ENCODE data around the gene SELP. TPM values are rescaled to one million over a fixed set of nuclear protein-coding genes. Genes with fewer than 3 reads are reported as not detected.

Gene SELP
- total and polyA plus RNA-seq, 2 of the 8 experiments (the other 6 are each of a cell fraction or from before 2014, with no cell fraction given): not detected

DNA sequence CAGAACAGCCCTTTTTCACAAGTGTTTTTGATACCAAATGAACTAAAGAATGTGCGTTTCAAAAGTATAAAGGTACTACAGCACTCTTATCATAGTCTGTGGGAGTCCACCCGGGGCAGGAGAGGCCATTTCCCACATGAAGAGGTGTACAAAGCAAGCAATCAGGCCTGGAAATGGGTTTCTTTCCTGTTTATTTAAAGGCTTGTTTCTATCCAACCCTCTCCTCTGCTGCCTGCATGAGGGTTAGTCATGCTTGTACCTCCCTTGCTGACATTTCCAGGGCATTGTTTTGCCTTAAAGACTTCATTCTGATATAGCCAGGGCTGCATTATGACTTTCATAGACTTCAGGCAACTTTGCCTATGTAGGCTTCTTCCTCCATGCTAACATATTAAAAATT is 11.6 kb downstream of the SELP start:
- H3K4me2 ChIP-seq (ENCODE audit: insufficient read depth in 1 of 2, low read depth in 2 of 2, low read length in 2 of 2): no peak overlapping the region
- CTCF ChIA-PET (ENCODE audit: partially characterized antibody): no interaction called here
- no peak for TF ChIP-seq RAD21 (IDR thresholded peaks at IDR 0.05 in 1 of 2, conservative IDR thresholded peaks at IDR 0.05 in 1 of 2; ENCODE audit: low read depth in 2 of 2, low read length in 2 of 2)
- TF ChIP-seq CBX5 (IDR thresholded peaks at IDR 0.05; ENCODE audit: low read depth, low read length): no peak
- no peak for TF ChIP-seq KDM4A (IDR thresholded peaks at IDR 0.05; ENCODE audit: low read depth, low read length, severe bottlenecking)

More for the DNA sequence above, 11.6 kb downstream of the SELP start:
- Histone ChIP-seq H3K27me3 (replicated peaks in 1 of 4; ENCODE audit: control insufficient read depth in 3 of 4, extremely low read depth in 1 of 4, insufficient read depth in 3 of 4, low read length in 3 of 4) (no peaks in the 10 kb centered on the region), H4K91ac (replicated peaks; ENCODE audit: insufficient read length, low read length) (no peak overlapping the region), H3K4me3 (ENCODE audit: extremely low read depth in 1 of 4, insufficient read depth in 2 of 4, low read depth in 3 of 4, low read length in 4 of 4) (no peak overlapping the region), H3K18ac (ENCODE audit: extremely low read depth, low read length) (no peak overlapping the region), H3K23me2 (ENCODE audit: low read depth, low read length) (peaks cover 4% of the 10 kb centered on the region; the same call in 1 of the 2 replicates), H4K8ac (ENCODE audit: extremely low read depth, insufficient read depth, low read length) (no peak overlapping the region), H3K56ac (replicated peaks; ENCODE audit: insufficient read length, low read depth, low read length) (no peak overlapping the region), H2BK120ac (replicated peaks; ENCODE audit: low read depth, low read length) (no peak overlapping the region), H3K9ac (replicated peaks in 1 of 4; ENCODE audit: extremely low read depth in 1 of 4, low read depth in 3 of 4, low read length in 3 of 4) (no peak overlapping the region), H3K14ac (ENCODE audit: insufficient read length) (no peak overlapping the region), H2BK5ac (ENCODE audit: low read depth, low read length) (no peak overlapping the region), H4K5ac (ENCODE audit: insufficient read length, low read depth, low read length) (no peak overlapping the region), H2BK20ac (ENCODE audit: low read length) (no peak overlapping the region), H3K36me3 (ENCODE audit: control insufficient read depth in 2 of 4, insufficient read depth in 4 of 4, low read length in 3 of 4) (no peaks in the 10 kb centered on the region), H2BK15ac (ENCODE audit: low read length) (no peak overlapping the region), H3K4ac (replicated peaks; ENCODE audit: insufficient read length, low read depth, low read length) (no peak overlapping the region), H2AK5ac (ENCODE audit: low read depth, low read length) (no peak overlapping the region), H3K79me1 (ENCODE audit: low read depth, low read length) (no peaks in the 10 kb centered on the region), H2BK12ac (ENCODE audit: low read depth, low read length) (no peak overlapping the region), H3K9me3 (ENCODE audit: insufficient read depth in 2 of 2, low read depth in 1 of 2, low read length in 1 of 2) (no peaks in the 10 kb centered on the region), H2AFZ (ENCODE audit: low read length) (no peak overlapping the region), H3K23ac (ENCODE audit: insufficient read length) (no peak overlapping the region), H3K27ac (ENCODE audit: low read depth, low read length) (no peak overlapping the region), H4K20me1 (replicated peaks in 1 of 2; ENCODE audit: control insufficient read depth in 1 of 2, insufficient read depth in 2 of 2, low read length in 2 of 2) (no peaks in the 10 kb centered on the region), H3K79me2 (ENCODE audit: control insufficient read depth in 1 of 2, insufficient read depth in 2 of 2, low read length in 2 of 2) (no peaks in the 10 kb centered on the region), H3K4me1 (replicated peaks in 1 of 4; ENCODE audit: control insufficient read depth in 3 of 4, insufficient read depth in 4 of 4, low read length in 3 of 4) (no peaks in the 10 kb centered on the region)
- DNase-seq (ENCODE audit: low read depth in 1 of 2, low spot score in 2 of 2) (no peak), FAIRE-seq (no peak)
- POLR2A ChIA-PET (ENCODE audit: partially characterized antibody): no interaction called here
- 96% methylated on average over 2 of the region's 2 CpGs; no CpG with 5 or more reads in 1 of the 2 experiments for WGBS, 2 experiments (ENCODE audit: extremely low coverage in 1 of 2, insufficient coverage in 1 of 2, insufficient read length in 1 of 2, insufficient replicate concordance in 2 of 2, low coverage in 1 of 2, low lambda C conversion rate in 2 of 2, missing lambda C conversion rate in 1 of 2)
